Activated CD8-positive, alpha-beta memory T cell treated with anti-CD3 and anti-CD28 coated beads for 36 hours (primary cell): ENCODE data around the gene SUPT3H. TPM values are rescaled to one million over a fixed set of nuclear protein-coding genes. Genes with fewer than 3 reads are reported as not detected.
"Not testable (repeated sequence)": the region's sequence is repeated elsewhere in the genome, so short reads cannot be mapped to it uniquely, and the experiment has no call there.

Source experiments
- CTCF ChIA-PET: fragments of 350-600 bp; sonication (Branson Sonifier 250); formaldehyde crosslinking; loops from one replicate; lab custom pipeline; 2021; ENCODE audit warnings: antibody characterized with exemption; lab: Charles Lee
- POLR2A ChIA-PET: fragments of 350-600 bp; sonication (Branson Sonifier 250); formaldehyde crosslinking; loops from one replicate; lab custom pipeline; 2021; ENCODE audit warnings: antibody characterized with exemption; lab: Charles Lee
- total RNA-seq, 2 experiments: library from RNA; stranded (reverse); gene quantifications; one replicate each; pipeline ENCODE4 v1.2.3, GENCODE V29; 2021

Gene SUPT3H
- total RNA-seq, 2 experiments from 2014 or later: 17.4 to 17.8 TPM

DNA sequence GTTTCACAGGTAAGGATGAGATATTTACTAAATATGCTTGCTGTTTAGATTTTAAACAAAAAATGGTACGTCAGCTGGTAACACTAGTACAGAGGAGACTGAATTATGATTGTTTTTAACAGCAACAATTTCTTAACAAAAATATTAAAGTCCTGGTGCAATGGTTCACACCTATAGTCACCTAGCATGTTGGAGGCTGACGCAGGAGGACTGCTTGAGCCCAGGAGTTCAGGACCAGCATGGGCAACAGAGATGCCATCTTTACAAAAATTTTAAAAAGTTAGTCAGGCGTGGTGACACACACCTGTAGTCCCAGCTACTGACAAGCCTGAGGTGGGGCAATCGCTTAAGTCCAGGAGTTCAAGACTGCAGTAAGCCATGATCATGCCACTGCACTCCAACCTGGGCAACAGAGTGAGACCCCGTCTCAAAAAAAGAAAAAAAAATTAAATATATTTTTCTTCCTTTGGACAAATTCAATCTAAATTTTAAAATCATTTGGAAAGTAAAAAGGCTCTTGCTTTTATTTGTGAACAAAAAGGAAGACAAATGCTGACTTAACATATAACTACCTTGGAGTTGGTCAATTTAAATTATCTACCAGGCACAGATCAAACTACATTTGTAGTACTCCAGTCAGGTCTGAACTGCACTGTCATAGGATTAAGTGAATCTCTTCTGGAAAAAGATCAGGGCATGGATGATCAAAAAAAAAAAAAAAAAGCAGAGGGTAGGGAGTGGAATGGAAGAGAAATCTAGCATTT, 87.8 kb downstream of the SUPT3H start:
- CTCF ChIA-PET: no interaction called here
- POLR2A ChIA-PET: no interaction called here

DNA sequence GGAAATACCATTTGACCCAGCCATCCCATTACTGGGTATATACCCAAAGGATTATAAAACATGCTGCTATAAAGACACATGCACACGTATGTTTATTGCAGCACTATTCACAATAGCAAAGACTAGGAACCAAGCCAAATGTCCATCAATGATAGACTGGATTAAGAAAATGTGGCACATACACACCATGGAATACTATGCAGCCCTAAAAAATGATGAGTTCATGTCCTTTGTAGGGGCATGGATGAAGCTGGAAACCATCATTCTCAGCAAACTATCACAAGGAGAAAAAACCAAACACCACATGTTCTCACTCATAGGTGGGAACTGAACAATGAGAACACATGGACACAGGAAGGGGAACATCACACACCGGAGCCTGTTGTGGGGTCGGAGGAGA, 91.0 kb downstream of the SUPT3H start:
- CTCF ChIA-PET, POLR2A ChIA-PET: not testable (repeated sequence)

DNA sequence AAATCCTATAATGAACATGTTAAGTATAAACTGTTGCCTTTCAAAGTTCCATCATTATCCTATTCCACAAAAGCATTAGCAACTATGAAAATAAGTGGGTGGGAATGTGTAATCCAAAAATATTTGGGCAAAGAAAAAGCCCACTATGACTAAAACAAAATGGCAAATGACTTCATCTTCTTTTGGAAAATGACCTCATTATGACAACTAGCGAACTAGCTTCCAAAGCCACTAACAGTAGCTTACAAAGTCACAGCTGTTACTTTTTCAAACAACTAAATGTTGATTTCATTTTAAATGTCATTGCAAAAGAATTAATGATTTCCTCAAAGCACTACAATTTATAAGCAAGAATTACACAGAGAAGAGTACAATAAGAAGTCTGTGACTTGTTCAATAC, 99.4 kb downstream of the SUPT3H start:
- POLR2A ChIA-PET: no interaction called here
- CTCF ChIA-PET: no interaction called here

DNA sequence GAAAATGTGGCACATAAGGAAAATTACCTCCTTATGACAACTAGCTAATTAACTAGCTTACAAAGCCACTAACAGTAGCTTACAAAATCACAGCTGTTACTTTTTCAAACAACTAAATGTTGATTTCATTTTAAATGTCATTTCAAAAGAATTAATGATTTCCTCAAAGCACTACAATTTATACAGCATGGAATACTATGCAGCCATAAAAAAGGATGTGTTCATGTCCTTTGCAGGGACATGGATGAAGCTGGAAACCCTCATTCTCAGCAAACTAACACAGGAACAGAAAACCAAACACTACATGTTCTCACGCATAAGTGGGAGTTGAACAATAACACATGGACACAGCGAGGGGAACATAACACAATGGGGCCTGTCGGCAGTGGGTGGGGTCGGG, 100.0 kb downstream of the SUPT3H start:
- POLR2A ChIA-PET, CTCF ChIA-PET: not testable (repeated sequence)

GRCh38 chr6:45275358-45275757, 102.4 kb downstream of the SUPT3H start:
- POLR2A ChIA-PET: interaction anchor here (0.5 kb wide), 1 partner anchor 272 kb away, joined by 8 read pairs; no protein-coding TSS in a partner anchor
- CTCF ChIA-PET: no interaction called here

- POLR2A ChIA-PET: no interaction called here
Measured at GRCh38 chr6:45272626-45273025, 105.1 kb downstream of the SUPT3H start.

DNA sequence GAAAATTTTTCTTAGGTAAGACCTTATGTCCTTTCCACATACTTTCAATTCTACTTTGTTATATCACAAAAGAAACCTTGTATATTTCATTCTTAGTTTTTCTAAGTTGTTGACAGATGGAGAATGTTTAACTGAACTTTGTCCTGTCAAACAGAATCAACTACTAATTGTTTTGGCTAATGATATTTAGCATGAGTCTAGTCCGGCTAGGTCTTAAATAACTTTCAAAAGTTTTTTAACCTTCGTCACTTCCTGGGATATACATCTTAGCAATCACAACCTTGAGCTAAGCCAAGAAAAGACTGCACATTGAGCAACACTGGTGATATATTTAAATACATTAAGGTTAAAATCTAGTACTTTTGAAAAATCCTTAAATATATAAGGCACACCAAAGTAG, 112.5 kb downstream of the SUPT3H start:
- ChIA-PET CTCF (no interaction called here), POLR2A (no interaction called here)

More at GRCh38 chr6:45272626-45273025, 105.1 kb downstream of the SUPT3H start:
- CTCF ChIA-PET: no interaction called here

DNA sequence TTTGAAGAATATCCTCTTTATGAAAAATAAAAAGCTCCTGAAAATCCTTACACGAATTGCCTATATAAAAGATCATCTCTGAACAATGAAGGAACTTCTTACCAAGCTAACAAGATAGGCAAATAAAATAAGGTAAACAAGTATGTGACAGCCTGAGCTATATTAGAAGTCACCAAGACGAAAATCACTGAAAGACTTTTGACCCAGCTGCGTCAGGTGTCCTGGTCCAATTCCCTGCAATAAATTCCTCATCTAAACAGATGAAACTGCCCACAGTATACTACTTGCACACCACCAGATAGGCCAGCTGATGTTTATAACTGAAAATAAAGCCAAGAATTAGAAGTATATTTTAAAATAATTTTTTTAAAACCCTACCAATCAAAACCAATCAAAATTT, 117.0 kb downstream of the SUPT3H start:
- ChIA-PET CTCF (no interaction called here), POLR2A (no interaction called here)

- ChIA-PET POLR2A (no interaction called here), CTCF (no interaction called here)
Measured at GRCh38 chr6:45256697-45257695, 120.7 kb downstream of the SUPT3H start.

DNA sequence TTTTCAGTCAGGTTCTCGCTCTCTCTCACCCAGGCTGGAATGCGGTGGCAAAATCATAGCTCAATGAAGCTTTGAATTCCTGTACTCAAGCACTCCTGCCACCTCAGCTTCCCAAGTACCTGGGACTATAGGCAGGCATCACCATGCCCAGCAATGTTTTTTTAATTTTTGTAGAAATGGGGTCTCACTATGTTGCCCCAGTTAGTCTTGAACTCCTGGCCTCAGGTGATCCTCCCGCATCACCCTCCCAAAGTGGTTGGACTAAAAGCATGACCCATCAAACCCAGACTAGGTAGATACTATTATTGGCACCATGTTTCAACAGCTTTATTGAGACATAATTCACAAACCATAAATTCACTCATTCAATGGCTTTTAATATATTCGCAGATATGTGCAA, 122.3 kb downstream of the SUPT3H start:
- ChIA-PET POLR2A (no interaction called here), CTCF (interaction anchor here (0.7 kb wide), 1 partner anchor 565 kb away, joined by 3 read pairs; no protein-coding TSS in a partner anchor)

DNA sequence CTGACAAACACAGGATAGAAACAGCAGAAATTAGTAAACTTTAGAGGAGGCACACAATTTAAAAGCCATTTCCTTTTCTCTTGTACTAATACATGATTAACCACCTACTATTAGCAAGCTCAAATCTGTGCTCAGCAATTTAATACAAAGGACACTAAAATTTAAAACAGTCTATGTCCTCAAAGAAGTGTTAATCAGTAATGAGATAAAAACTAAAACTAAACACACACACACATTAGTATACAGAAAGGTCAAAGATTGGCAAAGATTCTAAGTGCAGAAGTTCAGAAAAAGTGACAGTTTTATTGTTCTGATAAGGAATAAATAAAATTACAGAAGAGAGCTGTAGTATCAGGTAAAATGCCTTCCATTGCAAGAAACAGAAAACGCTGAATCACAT, 123.5 kb downstream of the SUPT3H start:
- CTCF ChIA-PET: no interaction called here
- POLR2A ChIA-PET: no interaction called here

GRCh38 chr6:45253453-45253852, 124.3 kb downstream of the SUPT3H start:
- ChIA-PET POLR2A (no interaction called here), CTCF (no interaction called here)

- ChIA-PET CTCF (no interaction called here), POLR2A (no interaction called here)
Measured at GRCh38 chr6:45231660-45232059, 146.1 kb downstream of the SUPT3H start.

DNA sequence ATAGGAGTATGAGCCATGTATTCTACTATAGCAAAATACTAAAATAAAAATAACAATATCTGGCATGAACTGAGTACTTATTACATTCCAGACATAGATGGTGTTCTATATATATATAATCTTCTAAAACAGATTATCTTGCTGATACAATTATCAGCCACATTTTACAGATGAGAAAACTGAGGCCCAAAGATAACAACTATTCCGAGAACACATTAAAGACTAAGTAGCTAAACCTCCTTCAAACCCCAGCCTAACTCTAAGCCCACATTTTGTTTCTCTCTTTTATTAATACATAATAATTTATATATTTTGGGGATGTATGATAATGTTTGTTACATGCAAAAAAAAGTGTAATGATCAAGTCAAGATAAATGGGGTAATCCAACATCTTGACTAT, 148.3 kb downstream of the SUPT3H start:
- POLR2A ChIA-PET: no interaction called here
- CTCF ChIA-PET: no interaction called here

GRCh38 chr6:45226081-45226480, 151.7 kb downstream of the SUPT3H start:
- POLR2A ChIA-PET: no interaction called here
- CTCF ChIA-PET: no interaction called here

GRCh38 chr6:45222380-45222779, 155.4 kb downstream of the SUPT3H start:
- CTCF ChIA-PET: no interaction called here
- POLR2A ChIA-PET: no interaction called here

GRCh38 chr6:45215759-45216158, 162.0 kb downstream of the SUPT3H start:
- CTCF ChIA-PET: no interaction called here
- POLR2A ChIA-PET: no interaction called here

DNA sequence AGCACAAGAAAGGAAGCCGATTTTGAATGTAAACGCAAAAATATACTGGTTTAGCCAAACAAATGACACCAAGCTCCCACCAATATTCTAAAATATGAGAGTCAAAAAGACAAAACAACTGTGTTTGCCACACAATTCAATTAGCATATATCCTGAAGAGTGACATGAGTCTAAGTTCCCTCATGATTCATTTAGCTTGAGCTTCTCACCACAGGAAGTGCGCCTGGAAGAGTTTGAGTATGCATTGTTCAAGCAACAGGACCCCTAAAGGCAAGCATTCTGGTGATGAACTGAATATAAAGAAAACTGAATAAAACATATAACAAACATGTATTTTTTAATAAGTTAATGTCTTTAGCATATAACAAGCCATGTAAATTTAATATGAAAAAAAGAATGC, 164.8 kb downstream of the SUPT3H start:
- CTCF ChIA-PET: no interaction called here
- POLR2A ChIA-PET: no interaction called here

GRCh38 chr6:45209762-45210161, 168.0 kb downstream of the SUPT3H start:
- CTCF ChIA-PET: no interaction called here

DNA sequence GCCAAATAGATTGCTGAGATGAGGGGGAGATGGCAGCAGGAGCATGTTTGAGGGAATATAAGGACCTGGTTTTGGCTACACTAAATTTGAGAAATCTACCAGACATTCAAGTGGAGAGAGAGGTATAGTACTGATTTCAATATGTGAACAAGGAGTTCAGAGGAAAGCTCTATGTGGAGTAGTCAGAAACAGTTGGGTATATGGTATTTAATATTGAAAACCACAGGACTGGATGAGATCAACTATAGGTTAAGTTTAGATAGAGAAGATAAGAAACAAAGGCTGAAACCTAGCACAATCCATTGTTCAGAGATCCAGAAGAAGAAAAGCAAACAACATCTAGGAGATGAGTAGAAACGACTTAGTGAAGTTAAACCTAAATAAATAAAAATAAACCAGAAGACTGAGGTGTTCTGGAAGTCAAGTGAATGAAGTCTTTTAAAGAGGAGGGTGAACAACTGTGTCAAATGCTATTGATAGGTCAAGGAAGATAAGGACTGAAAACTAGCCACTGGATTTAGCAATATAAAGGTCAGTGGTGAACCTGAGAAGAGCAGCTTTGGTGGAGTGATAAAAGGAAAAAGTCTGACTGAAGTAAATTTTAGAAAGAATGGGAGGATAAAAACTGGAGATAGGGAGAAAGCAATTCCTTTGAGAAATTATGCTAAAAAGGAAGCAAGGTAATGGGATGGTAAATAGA, 170.8 kb downstream of the SUPT3H start:
- ChIA-PET CTCF (no interaction called here), POLR2A (no interaction called here)

More at GRCh38 chr6:45209762-45210161, 168.0 kb downstream of the SUPT3H start:
- POLR2A ChIA-PET: no interaction called here
